SJSA1 (cell line): Measurements from ENCODE around the gene SCML2. TPM values are rescaled to one million over a fixed set of nuclear protein-coding genes. Genes with fewer than 3 reads are reported as not detected.
"Not testable (repeated sequence)": the region's sequence is repeated elsewhere in the genome, so short reads cannot be mapped to it uniquely, and the experiment has no call there.

Source experiments
- DNase-seq, 2 experiments: peaks; one replicate each; pipeline ENCODE4 v3.0.0-alpha.2; 2015 to 2020; ENCODE audit warnings: low spot score in 2 of 2, low read depth in 1 of 2
- H3K27ac ChIP-seq: fragments of 250-450 bp; sonication (Bioruptor Pico); 2 replicates; pipeline ENCODE4 v1.5.1; 2020; ENCODE audit warnings: mild to moderate bottlenecking, moderate library complexity
- H3K27me3 ChIP-seq: fragments of 250-450 bp; sonication (Bioruptor Pico); replicated peaks from 2 replicates; pipeline ENCODE4 v1.5.1; 2020; ENCODE audit warnings: mild to moderate bottlenecking, moderate library complexity
- H3K36me3 ChIP-seq: fragments of 250-450 bp; sonication (Bioruptor Pico); 2 replicates; pipeline ENCODE4 v1.5.1; 2020; ENCODE audit warnings: mild to moderate bottlenecking
- H3K4me1 ChIP-seq: fragments of 250-450 bp; sonication (Bioruptor Pico); replicated peaks from 2 replicates; pipeline ENCODE4 v1.6.1; 2021; ENCODE audit warnings: mild to moderate bottlenecking
- H3K4me3 ChIP-seq: fragments of 250-450 bp; sonication (Bioruptor Pico); 2 replicates; pipeline ENCODE4 v1.5.1; 2020; ENCODE audit warnings: mild to moderate bottlenecking
- H3K9me3 ChIP-seq: fragments of 250-450 bp; sonication (Bioruptor Pico); replicated peaks from 2 replicates; pipeline ENCODE4 v1.5.1; 2020; ENCODE audit warnings: mild to moderate bottlenecking
- total RNA-seq: library from RNA; depleted of rRNA; stranded (reverse); fragments of >200 nt; shearing (Covaris generic); gene quantifications from 2 replicates; pipeline ENCODE4 v1.2.3, GENCODE V29; 2014; rRNA removed

The SCML2 gene
- total RNA-seq: 4.4 and 10.7 TPM in 2 replicates

- Histone ChIP-seq H3K27ac (no peak within 1 kb of the TSS), H3K4me3 (peak within 1 kb of the TSS; percentile 58), H3K4me1 (peaks cover 4% of the 10 kb centered on the region), H3K36me3 (no peaks in the 10 kb centered on the region), H3K9me3 (no peaks in the 10 kb centered on the region), H3K27me3 (no peaks in the 10 kb centered on the region)
- DNase-seq: peak; percentile 31 to 34
Observed at GRCh38 chrX:18354369-18355223, at the start of gene SCML2. Gene SCML2 (minus strand): TSS chrX:18354688. CDS start chrX:18334071, 20,617 bp downstream.

GRCh38 chrX:18401848-18402213 is 47.3 kb upstream of the SCML2 start:
- Histone ChIP-seq H3K27me3 (no peaks in the 10 kb centered on the region), H3K4me1 (0 out of 2 replicates have a peak, but pooled peaks cover 4% of the 10 kb centered on the region), H3K27ac (no peak overlapping the region), H3K4me3 (no peak overlapping the region), H3K36me3 (no peaks in the 10 kb centered on the region), H3K9me3 (no peaks in the 10 kb centered on the region)
- DNase-seq: no peak

GRCh38 chrX:18394477-18394876 is 40.0 kb upstream of the SCML2 start:
- Histone ChIP-seq H3K4me3 (no peak overlapping the region), H3K36me3 (no peaks in the 10 kb centered on the region), H3K27me3 (no peaks in the 10 kb centered on the region), H3K9me3 (no peaks in the 10 kb centered on the region), H3K4me1 (no peaks in the 10 kb centered on the region), H3K27ac (no peak overlapping the region)
- DNase-seq: no peak

- no peaks in the 10 kb centered on the region for H3K4me1 ChIP-seq
- H3K4me3 ChIP-seq: no peak overlapping the region
- DNase-seq: peak; percentile 39 to 54
- no peaks in the 10 kb centered on the region for H3K27me3 ChIP-seq
- no peaks in the 10 kb centered on the region for H3K36me3 ChIP-seq
- no peak overlapping the region for H3K27ac ChIP-seq
- no peaks in the 10 kb centered on the region for H3K9me3 ChIP-seq
Observed at GRCh38 chrX:18390941-18391538, 36.6 kb upstream of the SCML2 start.

GRCh38 chrX:18389966-18390365 is 35.5 kb upstream of the SCML2 start:
- no peak overlapping the region for H3K4me3 ChIP-seq
- no peaks in the 10 kb centered on the region for H3K27me3 ChIP-seq
- no peaks in the 10 kb centered on the region for H3K36me3 ChIP-seq
- H3K27ac ChIP-seq: no peak overlapping the region
- no peaks in the 10 kb centered on the region for H3K4me1 ChIP-seq
- H3K9me3 ChIP-seq: no peaks in the 10 kb centered on the region
- DNase-seq: no peak

- Histone ChIP-seq H3K4me3 (no peak overlapping the region), H3K27ac (no peak overlapping the region), H3K9me3 (no peaks in the 10 kb centered on the region), H3K36me3 (no peaks in the 10 kb centered on the region), H3K27me3 (no peaks in the 10 kb centered on the region), H3K4me1 (no peaks in the 10 kb centered on the region)
- DNase-seq: no peak
Observed at GRCh38 chrX:18377796-18378195, 23.3 kb upstream of the SCML2 start.

GRCh38 chrX:18375131-18375805 is 20.8 kb upstream of the SCML2 start:
- not testable (repeated sequence) for DNase-seq, H3K9me3 ChIP-seq, H3K27ac ChIP-seq

GRCh38 chrX:18369096-18369495 is 14.6 kb upstream of the SCML2 start:
- H3K9me3 ChIP-seq, H3K27me3 ChIP-seq: not testable (repeated sequence)

More at GRCh38 chrX:18375131-18375805, 20.8 kb upstream of the SCML2 start:
- H3K4me1 ChIP-seq, H3K27me3 ChIP-seq, H3K36me3 ChIP-seq, H3K4me3 ChIP-seq: not testable (repeated sequence)

GRCh38 chrX:18368402-18368801 is 13.9 kb upstream of the SCML2 start:
- H3K27ac ChIP-seq: no peak overlapping the region
- no peaks in the 10 kb centered on the region for H3K9me3 ChIP-seq
- no peaks in the 10 kb centered on the region for H3K4me1 ChIP-seq
- no peak for DNase-seq
- H3K36me3 ChIP-seq: no peaks in the 10 kb centered on the region
- H3K27me3 ChIP-seq: no peaks in the 10 kb centered on the region
- no peak overlapping the region for H3K4me3 ChIP-seq

More at GRCh38 chrX:18369096-18369495, 14.6 kb upstream of the SCML2 start:
- not testable (repeated sequence) for H3K36me3 ChIP-seq, H3K4me3 ChIP-seq, H3K27ac ChIP-seq, DNase-seq, H3K4me1 ChIP-seq

- no peak for DNase-seq
- no peaks in the 10 kb centered on the region for H3K27me3 ChIP-seq
Observed at GRCh38 chrX:18360867-18361266, 6.4 kb upstream of the SCML2 start.

GRCh38 chrX:18353931-18354368 is 538 bp downstream of the SCML2 start:
- H3K9me3 ChIP-seq: no peaks in the 10 kb centered on the region
- H3K27me3 ChIP-seq: no peaks in the 10 kb centered on the region
- no peaks in the 10 kb centered on the region for H3K36me3 ChIP-seq
- no peak overlapping the region for H3K27ac ChIP-seq
- peak in 1 of 2 experiments; percentile 1 for DNase-seq
- H3K4me1 ChIP-seq: peaks cover 4% of the 10 kb centered on the region
- H3K4me3 ChIP-seq: peak overlapping the region; percentile 58

More at GRCh38 chrX:18360867-18361266, 6.4 kb upstream of the SCML2 start:
- H3K4me1 ChIP-seq: no peaks in the 10 kb centered on the region
- H3K36me3 ChIP-seq: no peaks in the 10 kb centered on the region
- no peak overlapping the region for H3K4me3 ChIP-seq
- H3K27ac ChIP-seq: no peak overlapping the region
- H3K9me3 ChIP-seq: no peaks in the 10 kb centered on the region

- no peaks in the 10 kb centered on the region for H3K27me3 ChIP-seq
- H3K27ac ChIP-seq: no peak overlapping the region
- no peaks in the 10 kb centered on the region for H3K9me3 ChIP-seq
- no peak overlapping the region for H3K4me3 ChIP-seq
- H3K36me3 ChIP-seq: no peaks in the 10 kb centered on the region
- DNase-seq: no peak
- H3K4me1 ChIP-seq: peaks cover 4% of the 10 kb centered on the region
Observed at GRCh38 chrX:18351784-18352183, 2.7 kb downstream of the SCML2 start.

GRCh38 chrX:18348047-18348446 is 6.4 kb downstream of the SCML2 start:
- Histone ChIP-seq H3K27ac (no peak overlapping the region), H3K9me3 (no peaks in the 10 kb centered on the region), H3K4me3 (no peak overlapping the region), H3K27me3 (no peaks in the 10 kb centered on the region), H3K4me1 (no peaks in the 10 kb centered on the region; the same call in 1 of the 2 replicates), H3K36me3 (no peaks in the 10 kb centered on the region)
- no peak for DNase-seq

GRCh38 chrX:18309401-18309800 is 45.1 kb downstream of the SCML2 start:
- Histone ChIP-seq H3K4me3 (no peak overlapping the region), H3K4me1 (no peaks in the 10 kb centered on the region), H3K27ac (no peak overlapping the region), H3K36me3 (no peaks in the 10 kb centered on the region), H3K9me3 (no peaks in the 10 kb centered on the region), H3K27me3 (no peaks in the 10 kb centered on the region)
- no peak for DNase-seq
